DMS 273 (cell line): ENCODE measurements around the gene SPR.

Experiments used
- DNase-seq: peaks from one replicate; lab custom pipeline; 2025; ENCODE audit not compliant: unreplicated experiment; lab: John Stamatoyannopoulos, UW

The SPR gene

DNA sequence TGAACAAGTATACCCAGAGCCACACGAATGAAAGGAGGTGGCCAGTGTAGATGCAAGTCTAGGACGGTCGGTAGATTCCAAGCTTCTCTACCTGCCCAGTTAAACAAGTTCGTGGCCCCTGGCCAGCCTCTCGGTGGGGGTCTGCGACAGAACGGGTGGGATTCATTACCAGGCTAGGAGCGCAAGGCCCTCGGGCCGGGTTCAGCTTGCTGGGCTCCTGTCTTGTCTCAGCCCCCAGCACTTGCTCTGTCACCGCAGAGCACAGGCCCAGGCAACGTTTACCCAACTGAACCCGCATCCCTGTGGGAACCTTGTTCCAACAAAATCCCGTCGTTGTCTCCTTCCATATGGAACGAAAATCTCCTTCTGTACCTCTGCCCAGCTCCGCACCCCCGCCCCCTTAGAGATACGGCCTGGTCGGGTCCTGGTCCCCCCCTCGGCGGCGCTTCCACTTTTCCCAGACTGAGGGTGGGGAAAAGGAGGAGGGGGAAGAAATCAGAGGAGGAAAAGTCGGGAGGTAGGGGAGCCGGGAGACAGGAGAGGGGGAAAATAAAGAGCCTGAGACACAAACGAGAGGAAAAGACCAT is 28.2 kb downstream of the SPR start:
- DNase-seq, result no peak

GRCh38 chr2:72915907-72916742 is 28.9 kb downstream of the SPR start:
- peak; percentile 90 for DNase-seq

DNA sequence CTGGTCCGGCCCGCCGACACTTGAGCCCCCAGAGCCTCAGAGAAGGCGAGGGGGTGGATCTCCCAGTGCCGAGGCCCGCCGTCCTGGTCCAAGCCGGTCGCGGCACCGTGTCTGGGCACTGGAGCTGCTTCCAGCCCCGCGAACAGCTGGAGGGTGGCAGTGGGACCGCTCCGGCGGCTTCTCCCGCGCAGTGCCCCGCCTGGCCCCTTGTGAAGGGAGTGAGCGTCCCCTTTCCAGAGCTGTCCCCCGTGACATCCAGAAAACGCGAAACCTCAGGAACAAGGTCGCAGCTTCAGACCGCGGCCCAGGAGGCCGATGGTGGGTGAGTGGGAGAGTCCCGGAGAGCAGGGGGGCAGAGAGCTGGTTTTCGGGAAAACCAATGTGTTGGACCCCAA is 29.5 kb downstream of the SPR start:
- DNase-seq, result peak; percentile 78

- DNase-seq, result peak; percentile 93
Measured at GRCh38 chr2:72917138-72917876, 30.1 kb downstream of the SPR start, which contains the start of gene EMX1. Gene EMX1 (plus strand): TSS chr2:72917519. CDS start chr2:72917853, 334 bp downstream.

GRCh38 chr2:72917877-72918553 is 30.8 kb downstream of the SPR start:
- peak; percentile 89 for DNase-seq

GRCh38 chr2:72919414-72920317 is 32.5 kb downstream of the SPR start:
- DNase-seq, result no peak

GRCh38 chr2:72920318-72921087 is 33.3 kb downstream of the SPR start:
- no peak for DNase-seq

- DNase-seq, result no peak
Measured at GRCh38 chr2:72921088-72921851, 34.1 kb downstream of the SPR start.

DNA sequence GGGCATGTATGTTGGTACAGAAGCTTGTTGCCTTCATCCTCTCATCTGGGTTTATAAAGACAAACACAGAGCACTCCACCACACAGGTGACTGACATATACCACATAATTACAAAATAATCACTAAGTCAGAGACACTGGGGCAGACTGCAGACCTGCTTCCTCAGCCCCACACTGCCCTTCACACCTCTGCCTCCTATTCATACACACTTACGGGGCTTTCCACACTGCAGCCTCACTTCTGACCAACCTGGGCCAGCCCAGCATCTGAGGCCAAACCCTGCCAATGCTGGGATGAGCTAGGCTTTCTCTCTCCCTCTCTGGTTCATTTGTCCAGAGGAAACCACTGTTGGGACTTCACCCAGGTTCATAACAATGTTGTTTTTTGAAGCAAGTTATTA is 34.6 kb downstream of the SPR start:
- no peak for DNase-seq

GRCh38 chr2:72923833-72924352 is 36.7 kb downstream of the SPR start:
- no peak for DNase-seq

DNA sequence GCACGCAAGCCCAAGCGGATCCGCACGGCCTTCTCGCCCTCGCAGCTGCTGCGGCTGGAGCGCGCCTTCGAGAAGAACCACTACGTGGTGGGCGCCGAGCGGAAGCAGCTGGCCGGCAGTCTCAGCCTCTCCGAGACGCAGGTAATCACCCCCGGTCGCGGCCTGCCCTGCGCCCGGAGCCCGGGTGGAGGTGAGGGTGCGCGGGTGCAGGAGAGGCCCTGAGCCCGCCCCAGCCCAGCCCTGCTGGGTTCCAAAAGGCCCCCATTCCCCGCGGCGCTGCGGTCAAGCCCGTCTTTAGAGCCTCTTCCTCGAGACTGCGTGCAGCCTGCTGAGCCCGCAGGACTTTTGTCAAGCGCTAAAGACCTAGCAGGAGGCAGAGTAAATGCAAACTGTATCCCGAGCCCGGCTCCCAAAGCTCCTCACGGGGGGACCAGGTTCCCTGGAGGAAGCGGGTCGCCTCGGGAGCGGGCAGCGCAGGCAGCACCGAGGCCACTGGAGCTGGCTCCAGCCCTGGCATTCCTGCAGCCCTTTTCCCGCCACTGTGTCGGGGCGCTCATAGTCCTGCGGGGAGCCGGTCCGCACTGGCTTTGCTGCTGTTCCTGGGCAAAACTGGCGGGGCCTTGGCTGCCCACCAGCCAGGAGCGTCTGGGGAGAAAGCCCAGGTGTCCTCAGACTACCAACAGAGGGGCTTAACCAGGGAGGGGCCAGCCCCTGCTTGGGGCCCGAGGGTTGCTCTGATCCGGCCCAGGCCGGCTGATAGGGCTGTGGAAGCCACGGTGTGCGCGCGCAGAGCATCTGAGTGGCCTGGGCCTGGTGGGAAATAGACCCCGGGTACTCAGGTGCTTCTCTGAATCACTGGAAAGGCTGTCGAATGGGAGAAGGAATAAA is 37.4 kb downstream of the SPR start:
- no peak for DNase-seq

- DNase-seq, result no peak
Measured at GRCh38 chr2:72925328-72925943, 38.2 kb downstream of the SPR start.

DNA sequence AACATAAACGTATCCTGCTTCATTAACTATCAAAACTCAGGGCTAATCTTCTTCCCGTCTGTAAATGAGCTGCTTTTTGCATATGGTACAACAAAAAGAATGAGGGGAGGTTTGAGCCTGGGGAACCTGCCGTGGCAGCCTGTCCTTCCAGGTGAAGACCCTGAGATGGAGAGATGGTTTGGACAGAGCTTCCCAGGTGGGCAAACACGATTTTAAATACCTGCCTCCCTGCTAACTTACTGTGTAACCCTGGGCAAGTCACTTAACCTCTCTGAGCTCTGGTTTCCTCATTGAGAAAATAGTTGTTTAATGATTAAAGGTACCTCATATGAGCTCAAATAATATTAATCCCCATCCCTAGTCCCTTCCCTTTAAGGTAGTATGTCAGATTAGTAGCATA is 39.2 kb downstream of the SPR start:
- no peak for DNase-seq

DNA sequence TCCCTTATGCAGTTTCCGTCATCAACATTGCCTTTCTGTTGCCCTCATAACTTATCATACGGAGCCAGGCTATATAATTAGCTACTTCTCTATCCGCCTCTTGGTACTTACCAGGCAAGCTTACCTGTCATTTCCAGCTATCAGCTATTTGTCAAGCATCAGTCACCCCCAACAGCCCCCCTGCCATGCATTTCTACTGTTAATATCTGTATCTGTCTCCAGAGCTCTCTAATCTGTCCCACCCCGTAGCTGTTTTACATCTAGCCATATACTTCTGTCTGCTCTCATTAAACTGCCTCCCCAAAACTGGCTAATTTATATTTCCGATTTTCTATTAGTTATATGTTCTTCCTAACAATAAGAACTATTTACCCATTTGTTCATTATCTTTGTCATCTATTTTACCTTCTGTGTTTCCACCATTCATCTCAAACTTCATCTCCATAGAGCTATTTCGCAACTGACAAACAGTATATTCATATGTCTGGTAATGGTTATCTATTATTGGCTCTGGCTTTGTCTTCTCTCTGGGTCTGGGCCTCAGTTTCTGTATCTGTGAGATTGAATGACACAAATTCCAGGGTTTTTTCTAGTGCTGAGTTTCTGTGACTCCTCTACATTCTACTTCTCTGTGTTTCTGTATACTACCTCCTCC is 39.7 kb downstream of the SPR start:
- no peak for DNase-seq

DNA sequence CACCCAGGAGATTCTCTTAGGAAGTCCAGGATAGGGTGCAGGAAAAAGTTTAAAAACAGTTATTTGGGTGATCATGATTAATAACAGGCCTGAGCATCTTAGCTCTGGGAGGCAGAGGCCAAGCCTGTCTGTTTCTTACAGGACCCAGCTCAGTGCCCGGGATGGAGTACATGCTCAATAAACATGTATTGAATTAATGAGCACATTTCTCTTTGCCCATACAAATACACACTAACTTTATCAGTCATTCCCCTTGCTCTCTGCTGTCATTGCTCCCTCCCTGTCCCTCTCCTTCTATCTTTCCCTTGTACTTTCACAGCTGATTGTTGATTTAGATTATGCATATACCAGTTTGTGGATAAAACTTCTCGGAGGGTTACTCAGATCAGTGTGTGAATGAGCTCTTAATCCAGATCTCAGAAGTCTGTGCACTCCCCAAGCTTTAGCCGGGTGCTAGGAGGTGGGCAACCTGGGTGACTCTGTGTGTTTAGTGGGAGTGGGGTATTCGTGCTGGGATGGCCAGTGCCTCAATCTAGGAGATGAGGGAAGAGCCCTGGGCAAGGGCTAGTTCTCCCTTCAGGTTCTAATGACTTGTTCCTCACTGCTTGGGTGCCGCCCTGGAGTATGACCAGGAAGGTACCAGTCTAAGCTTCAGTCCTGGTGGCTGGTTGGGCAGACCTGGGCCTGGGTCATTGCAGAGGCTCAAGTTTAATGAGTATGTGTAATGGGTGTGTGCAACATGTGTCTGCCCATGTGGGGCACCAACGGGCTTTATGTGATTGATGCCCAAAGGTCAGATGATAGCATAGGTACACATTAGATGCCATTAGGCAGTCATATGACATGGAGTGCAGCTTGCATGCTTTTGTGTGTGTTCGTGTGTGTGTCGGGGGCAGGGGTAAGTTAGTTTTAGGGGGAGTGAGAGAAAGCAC is 40.7 kb downstream of the SPR start:
- DNase-seq, result no peak

DNA sequence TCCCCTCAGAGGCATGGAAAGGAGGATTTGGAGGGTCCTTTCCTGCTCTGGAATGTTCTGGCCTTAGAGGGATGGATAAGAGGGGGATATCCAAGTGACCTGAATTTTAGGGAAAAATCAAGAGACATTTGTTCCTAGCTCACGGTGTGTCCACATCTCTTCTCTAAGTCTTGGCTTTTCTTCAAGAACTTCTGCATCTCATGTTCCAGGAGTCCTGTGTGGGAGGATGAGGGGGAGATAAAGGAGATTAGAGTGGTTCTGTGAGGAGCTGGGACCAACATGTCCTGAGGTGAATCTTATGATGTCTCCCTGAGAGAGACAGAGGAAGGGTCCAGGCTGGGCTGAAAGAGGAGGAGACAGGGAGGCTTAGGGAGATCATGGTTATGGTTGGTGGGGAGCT is 41.8 kb downstream of the SPR start:
- DNase-seq, result no peak
